GM12878 (cell line): ENCODE results near the gene ADGRA3. TPM values are rescaled to one million over a fixed set of nuclear protein-coding genes. Genes with fewer than 3 reads are reported as not detected.

ENCODE experiments used
- ATF7 ChIP-seq: fragments of 450-650 bp; IDR thresholded peaks from 2 replicates; pipeline ENCODE4 v1.6.1; 2016; ENCODE audit warnings: low read depth, mild to moderate bottlenecking
- BCL11A ChIP-seq: IDR thresholded peaks from 2 replicates; pipeline ENCODE4 v1.6.1; 2011; ENCODE audit warnings: low read depth, low read length
- CREB1 ChIP-seq: IDR thresholded peaks from 2 replicates; pipeline ENCODE4 v1.6.1; 2012; ENCODE audit warnings: low read depth, mild to moderate bottlenecking, inconsistent platforms
- CUX1 ChIP-seq: IDR thresholded peaks from 2 replicates; pipeline ENCODE4 v1.6.1; 2012; ENCODE audit warnings: improper control_type of control experiment, low read depth, low read length; ENCODE audit not compliant: insufficient replicate concordance
- EP300 ChIP-seq, 2 experiments: fragments of 150-350 bp in 1 of 2; IDR thresholded peaks; 2 replicates each; pipeline ENCODE4 v1.6.1; 2011 to 2012; ENCODE audit warnings: low read depth in 2 of 2, low read length in 2 of 2, borderline replicate concordance in 1 of 2, improper control_type of control experiment in 1 of 2, inconsistent platforms in 1 of 2; ENCODE audit not compliant: control insufficient read depth in 1 of 2
- JUND ChIP-seq: IDR thresholded peaks from 2 replicates; pipeline ENCODE4 v1.6.1; 2012; ENCODE audit warnings: low read depth, mild to moderate bottlenecking, low read length, improper control_type of control experiment, moderate library complexity
- KDM1A ChIP-seq: fragments of 200-600 bp; sonication (generic); IDR thresholded peaks from 2 replicates; pipeline ENCODE4 v1.6.1; 2016; ENCODE audit warnings: borderline replicate concordance
- MLLT1 ChIP-seq: fragments of 450-650 bp; IDR thresholded peaks from 2 replicates; pipeline ENCODE4 v1.6.1; 2016; ENCODE audit warnings: mild to moderate bottlenecking
- NBN ChIP-seq: fragments of 450-650 bp; IDR thresholded peaks from 2 replicates; pipeline ENCODE4 v1.6.1; 2016
- NFXL1 ChIP-seq: fragments of 450-650 bp; IDR thresholded peaks from 2 replicates; pipeline ENCODE4 v1.6.1; 2017; ENCODE audit warnings: antibody characterized with exemption, mild to moderate bottlenecking, borderline replicate concordance
- RB1 ChIP-seq: fragments of 450-650 bp; formaldehyde crosslinking; IDR thresholded peaks from 2 replicates; pipeline ENCODE4 v1.6.1; 2017; ENCODE audit warnings: mild to moderate bottlenecking, borderline replicate concordance
- REST ChIP-seq: IDR thresholded peaks from 2 replicates; pipeline ENCODE4 v1.6.1; 2012; ENCODE audit warnings: mild to moderate bottlenecking, low read depth, low read length
- RUNX3 ChIP-seq: IDR thresholded peaks from 2 replicates; pipeline ENCODE4 v1.6.1; 2012; ENCODE audit warnings: low read length, inconsistent platforms
- TARDBP ChIP-seq: IDR thresholded peaks from 2 replicates; pipeline ENCODE4 v1.6.1; 2016; ENCODE audit warnings: borderline replicate concordance
- TBL1XR1 ChIP-seq: IDR thresholded peaks from 2 replicates; pipeline ENCODE4 v1.6.1; 2012; ENCODE audit warnings: low read depth, low read length, improper control_type of control experiment
- ZNF207 ChIP-seq: fragments of 450-650 bp; IDR thresholded peaks from 2 replicates; pipeline ENCODE4 v1.6.1; 2014; ENCODE audit warnings: antibody characterized with exemption, mild to moderate bottlenecking, borderline replicate concordance
- ZNF592 ChIP-seq: fragments of 450-650 bp; IDR thresholded peaks from 2 replicates; pipeline ENCODE4 v1.6.1; 2017; ENCODE audit warnings: mild to moderate bottlenecking, moderate library complexity
- polyA plus RNA-seq, 11 experiments: library from polyadenylated mRNA; depleted of rRNA in 4 of 11; unstranded in 6 of 11; stranded (reverse) in 5 of 11; fragments of >200 nt; fragmentation: Nextera tagmentation in 4 of 11; fragmentation: Illumina TruSeq in 1 of 11; extraction: Ambion mirVana in 4 of 11; extraction: Trizol in 1 of 11; gene quantifications; 1 replicate in 1 of 11; 2 replicates in 10 of 11; pipeline versions ENCODE4 v1.2.1 to v1.2.3, GENCODE V29; 2011 to 2016; ENCODE audit warnings: inconsistent platforms in 2 of 11, missing spikeins in 2 of 11, low read depth in 1 of 11
- total RNA-seq, 4 experiments: library from RNA; depleted of rRNA in 3 of 4; stranded (reverse); fragments of >200 nt in 3 of 4; fragmentation: Illumina TruSeq in 1 of 4; extraction: Trizol in 1 of 4; gene quantifications; 2 replicates each; pipeline versions ENCODE4 v1.2.1 to v1.2.3, GENCODE V29; 2013 to 2021

The ADGRA3 gene
- total and polyA plus RNA-seq, 10 of the 15 experiments (the other 5 are each of a cell fraction or from before 2014, with no cell fraction given) = 0.24 to 66.2 (median 2.5) TPM

- TF ChIP-seq REST (no peak), JUND (peak; percentile 53; the same call in 1 of the 2 replicates), KDM1A (no peak), ZNF592 (no peak), RUNX3 (no peak), RB1 (no peak), NFXL1 (no peak), ATF7 (peak; percentile 87), TBL1XR1 (no peak), CREB1 (no peak), EP300 (IDR thresholded peaks at IDR 0.05; ENCODE audit: borderline replicate concordance in 1 of 2, control insufficient read depth in 1 of 2, low read depth in 2 of 2, low read length in 2 of 2) (peak; percentile 62 to 78), ZNF207 (no peak), MLLT1 (no peak), NBN (peak; percentile 50; the same call in 1 of the 2 replicates), TARDBP (no peak), CUX1 (no peak), BCL11A (peak; percentile 77)
These were observed 32.3 kb downstream of the ADGRA3 start (continued) for GRCh38 chr4:22483551-22483981.
